ENCODE results near the gene APOL2. TPM values are rescaled to one million over a fixed set of nuclear protein-coding genes. Genes with fewer than 3 reads are reported as not detected.

Gene APOL2
- total RNA-seq, 1 experiment from 2014 or later, result 9.9 TPM

GRCh38 chr22:36239401-36240171, at the start of gene APOL2 (continued):
- TF ChIP-seq REST (IDR thresholded peaks at IDR 0.05; ENCODE audit: low read depth) (no peak), EZH2phosphoT487 (IDR thresholded peaks at IDR 0.05; ENCODE audit: borderline replicate concordance) (no peak), ZNF274 (IDR thresholded peaks at IDR 0.05; ENCODE audit: low read depth, low read length) (no peak)

- no peaks in the 10 kb centered on the region for H3K9me3 ChIP-seq (ENCODE audit: control insufficient read depth in 1 of 2, insufficient read depth in 1 of 2, low read depth in 1 of 2, low read length in 2 of 2)
- no peak overlapping the region for H3K27ac ChIP-seq (ENCODE audit: low read depth, low read length)
- H3K4me1 ChIP-seq (ENCODE audit: control insufficient read depth in 1 of 2, insufficient read depth in 2 of 2, low read length in 2 of 2), result no peaks in the 10 kb centered on the region
- H3K4me2 ChIP-seq (ENCODE audit: low read length), result no peak overlapping the region
- H3K9ac ChIP-seq (ENCODE audit: low read length), result no peak overlapping the region
- H2AFZ ChIP-seq (ENCODE audit: low read depth, low read length, poor library complexity, severe bottlenecking), result no peak overlapping the region
- no peaks in the 10 kb centered on the region for H3K79me2 ChIP-seq (ENCODE audit: insufficient read depth, low read length)
- H3K36me3 ChIP-seq (ENCODE audit: control insufficient read depth in 1 of 2, insufficient read depth in 2 of 2, low read length in 2 of 2), result peaks cover 49 to 72% of the 10 kb centered on the region in 2 experiments
- TSS peak; percentile 73 for BruUV-seq (replicated peaks)
- no peak for ATAC-seq
- no peaks in the 10 kb centered on the region for H4K20me1 ChIP-seq (ENCODE audit: insufficient read depth)
- no peaks in the 10 kb centered on the region for H3K9me2 ChIP-seq (ENCODE audit: insufficient read depth)
- DNase-seq (ENCODE audit: low read depth, low spot score), result no peak
- H3K27me3 ChIP-seq (ENCODE audit: insufficient read depth, low read length), result no peaks in the 10 kb centered on the region
- H3K4me3 ChIP-seq (replicated peaks in 1 of 2; ENCODE audit: low read depth in 1 of 2, low read length in 2 of 2), result no peak overlapping the region
- RAD21 ChIA-PET (ENCODE audit: low non-redundant PET in 1 of 2, low total read pairs in 2 of 2, uncharacterized antibody in 2 of 2, unreplicated experiment in 2 of 2), result no interaction called here
- POLR2A ChIA-PET, result no interaction called here
- intact Hi-C loops (cut with micrococcal nuclease), result no loop called here
- CTCF ChIA-PET, result interaction anchor here (1.6 kb wide), 1 partner anchor 10 kb away, joined by 4 read pairs; no protein-coding TSS in a partner anchor
- TF ChIP-seq SIN3A (IDR thresholded peaks at IDR 0.05; ENCODE audit: low read depth) (no peak), POLR2AphosphoS5 (IDR thresholded peaks at IDR 0.05; ENCODE audit: low read depth, low read length) (no peak), MAX (IDR thresholded peaks at IDR 0.05) (no peak), EZH2 (IDR thresholded peaks at IDR 0.05) (no peak), ELF1 (IDR thresholded peaks at IDR 0.05; ENCODE audit: borderline replicate concordance, low read depth) (no peak), RAD21 (IDR thresholded peaks at IDR 0.05; ENCODE audit: low read depth) (no peak), JUND (IDR thresholded peaks at IDR 0.05) (no peak), YY1 (IDR thresholded peaks at IDR 0.05; ENCODE audit: extremely low read depth, insufficient replicate concordance, low read depth, low read length) (no peak), CBX3 (IDR thresholded peaks at IDR 0.05; ENCODE audit: low read depth) (no peak), EZH2phosphoT487 (IDR thresholded peaks at IDR 0.05; ENCODE audit: borderline replicate concordance) (no peak), ZFX (IDR thresholded peaks at IDR 0.05) (no peak), FOSL1 (IDR thresholded peaks at IDR 0.05; ENCODE audit: low read depth) (no peak), CEBPB (IDR thresholded peaks at IDR 0.05; ENCODE audit: low read depth) (no peak), POLR2A (IDR thresholded peaks at IDR 0.05; ENCODE audit: borderline replicate concordance, extremely low read depth, insufficient read depth, insufficient read length) (no peak), ZBTB33 (IDR thresholded peaks at IDR 0.05; ENCODE audit: extremely low read depth, insufficient replicate concordance, low read length) (no peak), SRF (IDR thresholded peaks at IDR 0.05; ENCODE audit: low read depth) (no peak), ZNF274 (IDR thresholded peaks at IDR 0.05; ENCODE audit: low read depth, low read length) (no peak), EGR1 (IDR thresholded peaks at IDR 0.05; ENCODE audit: low read depth) (no peak)
These were observed 49.5 kb upstream of the APOL2 start for GRCh38 chr22:36288571-36289405.

Measured in HCT116 (cell line).